Smooth muscle cell (in vitro differentiated cells): ENCODE results near the gene CUZD1. TPM values are rescaled to one million over a fixed set of nuclear protein-coding genes. Genes with fewer than 3 reads are reported as not detected.

Experiments
- DNase-seq: peaks from one replicate; lab custom pipeline; 2025; ENCODE audit not compliant: unreplicated experiment; lab: John Stamatoyannopoulos, UW
- H2AFZ ChIP-seq: fragments of 200-600 bp; sonication (generic); 2 replicates; pipeline ENCODE4 v1.6.0; 2016; ENCODE audit warnings: antibody characterized with exemption, low read depth, mild to moderate bottlenecking
- H3F3A ChIP-seq: fragments of 200-600 bp; sonication (generic); 2 replicates; pipeline ENCODE4 v1.6.0; 2017; ENCODE audit warnings: antibody characterized with exemption, low read depth
- H3K27ac ChIP-seq: fragments of 200-600 bp; sonication (generic); 2 replicates; pipeline ENCODE4 v1.5.1; 2016; ENCODE audit warnings: low read depth, mild to moderate bottlenecking
- H3K27me3 ChIP-seq: fragments of 200-600 bp; sonication (generic); 2 replicates; pipeline ENCODE4 v1.6.1; 2016; ENCODE audit warnings: low read depth, mild to moderate bottlenecking
- H3K36me3 ChIP-seq: fragments of 200-600 bp; sonication (generic); 2 replicates; pipeline ENCODE4 v1.5.1; 2016; ENCODE audit warnings: low read depth
- H3K4me1 ChIP-seq: fragments of 200-600 bp; sonication (generic); 2 replicates; pipeline ENCODE4 v1.5.1; 2016; ENCODE audit warnings: low read depth
- H3K4me2 ChIP-seq: fragments of 200-600 bp; sonication (generic); 2 replicates; pipeline ENCODE4 v1.6.0; 2016; ENCODE audit warnings: mild to moderate bottlenecking
- H3K4me3 ChIP-seq: fragments of 200-600 bp; sonication (generic); 2 replicates; pipeline ENCODE4 v1.5.1; 2016; ENCODE audit warnings: mild to moderate bottlenecking
- H3K79me2 ChIP-seq: fragments of 200-600 bp; sonication (generic); 2 replicates; pipeline ENCODE4 v1.6.0; 2016; ENCODE audit warnings: low read depth, mild to moderate bottlenecking
- H3K9ac ChIP-seq: fragments of 200-600 bp; sonication (generic); 2 replicates; pipeline ENCODE4 v1.6.0; 2016; ENCODE audit warnings: low read depth
- H3K9me3 ChIP-seq: fragments of 200-600 bp; sonication (generic); replicated peaks from 2 replicates; pipeline ENCODE4 v1.5.1; 2016; ENCODE audit warnings: low read depth
- H4K20me1 ChIP-seq: fragments of 200-600 bp; sonication (generic); 2 replicates; pipeline ENCODE4 v1.6.0; 2016; ENCODE audit warnings: low read depth
- CTCF ChIP-seq: fragments of 200-600 bp; sonication (generic); IDR thresholded peaks from 2 replicates; pipeline ENCODE4 v1.5.1; 2017; ENCODE audit warnings: borderline replicate concordance, mild to moderate bottlenecking, antibody characterized with exemption; ENCODE audit not compliant: insufficient read depth, poor library complexity, severe bottlenecking
- WGBS: methylation state at CpG from one replicate; pipeline ENCODE4 v1.1.7; 2016; ENCODE audit warnings: low lambda C conversion rate; 5-methylcytosine and 5-hydroxymethylcytosine counted together
- polyA plus RNA-seq: library from polyadenylated mRNA; unstranded; fragments of >200 nt; fragmentation: Nextera tagmentation; extraction: Ambion mirVana; gene quantifications from 2 replicates; pipeline ENCODE4 v1.2.1, GENCODE V29; 2016
- total RNA-seq: library from RNA; depleted of rRNA; stranded (reverse); fragments of >200 nt; gene quantifications from 2 replicates; pipeline ENCODE4 v1.2.3, GENCODE V29; 2014

The CUZD1 gene
- total and polyA plus RNA-seq, 2 experiments from 2014 or later: 0.72 TPM; not detected in 1

- Histone ChIP-seq H3K9ac (no peak overlapping the region), H3K27me3 (no peaks in the 10 kb centered on the region), H3K27ac (no peak overlapping the region), H3K4me3 (no peak overlapping the region), H3K36me3 (no peaks in the 10 kb centered on the region), H4K20me1 (no peaks in the 10 kb centered on the region), H2AFZ (no peak overlapping the region), H3F3A (no peaks in the 10 kb centered on the region), H3K4me2 (no peak overlapping the region), H3K4me1 (no peaks in the 10 kb centered on the region), H3K79me2 (no peaks in the 10 kb centered on the region), H3K9me3 (no peaks in the 10 kb centered on the region)
- no peak for DNase-seq
- no peak for TF ChIP-seq CTCF
- WGBS: 87% methylated on average over 12 of the region's 12 CpGs
These were observed 2.3 kb upstream of the CUZD1 start for GRCh38 chr10:122847782-122848604.

GRCh38 chr10:122844146-122844545 is 1.5 kb downstream of the CUZD1 start:
- Histone ChIP-seq H2AFZ (no peak overlapping the region), H3K27me3 (no peaks in the 10 kb centered on the region), H3K4me1 (no peaks in the 10 kb centered on the region), H3K9ac (no peak overlapping the region), H3K4me3 (no peak overlapping the region), H3K27ac (no peak overlapping the region), H3K36me3 (no peaks in the 10 kb centered on the region), H3K9me3 (no peaks in the 10 kb centered on the region), H3F3A (no peaks in the 10 kb centered on the region), H3K79me2 (no peaks in the 10 kb centered on the region), H4K20me1 (no peaks in the 10 kb centered on the region), H3K4me2 (no peak overlapping the region)
- 94% methylated on average over 4 of the region's 4 CpGs for WGBS
- TF ChIP-seq CTCF: no peak
- DNase-seq: no peak

- H3K4me3 ChIP-seq: no peak overlapping the region
- no peak for TF ChIP-seq CTCF
- no peak overlapping the region for H3K4me2 ChIP-seq
- H3K36me3 ChIP-seq: no peaks in the 10 kb centered on the region
- H3K9me3 ChIP-seq: no peaks in the 10 kb centered on the region
- H3F3A ChIP-seq: no peaks in the 10 kb centered on the region
- no peaks in the 10 kb centered on the region for H3K27me3 ChIP-seq
- H3K27ac ChIP-seq: no peak overlapping the region
- H3K9ac ChIP-seq: no peak overlapping the region
- no peaks in the 10 kb centered on the region for H3K79me2 ChIP-seq
- no peaks in the 10 kb centered on the region for H3K4me1 ChIP-seq
- no peak overlapping the region for H2AFZ ChIP-seq
- no peak for DNase-seq
- no peaks in the 10 kb centered on the region for H4K20me1 ChIP-seq
These were observed 4.1 kb downstream of the CUZD1 start for GRCh38 chr10:122841569-122841968.

- Histone ChIP-seq H3K9ac (no peak overlapping the region), H3K27me3 (no peaks in the 10 kb centered on the region), H3K27ac (no peak overlapping the region), H3K9me3 (no peaks in the 10 kb centered on the region), H3F3A (no peaks in the 10 kb centered on the region), H3K4me2 (no peak overlapping the region), H2AFZ (no peak overlapping the region), H4K20me1 (no peaks in the 10 kb centered on the region), H3K79me2 (no peaks in the 10 kb centered on the region), H3K4me3 (no peak overlapping the region), H3K4me1 (no peaks in the 10 kb centered on the region), H3K36me3 (no peaks in the 10 kb centered on the region)
- DNase-seq: no peak
- no peak for TF ChIP-seq CTCF
These were observed 6.2 kb downstream of the CUZD1 start for GRCh38 chr10:122839505-122839904.
